ENCODE data around the gene SHB. TPM values are rescaled to one million over a fixed set of nuclear protein-coding genes. Genes with fewer than 3 reads are reported as not detected.

SHB gene
- polyA plus RNA-seq, 2 of the 4 experiments (the other 2 are of a cell fraction) = 15.4 to 22.0 TPM

DNA sequence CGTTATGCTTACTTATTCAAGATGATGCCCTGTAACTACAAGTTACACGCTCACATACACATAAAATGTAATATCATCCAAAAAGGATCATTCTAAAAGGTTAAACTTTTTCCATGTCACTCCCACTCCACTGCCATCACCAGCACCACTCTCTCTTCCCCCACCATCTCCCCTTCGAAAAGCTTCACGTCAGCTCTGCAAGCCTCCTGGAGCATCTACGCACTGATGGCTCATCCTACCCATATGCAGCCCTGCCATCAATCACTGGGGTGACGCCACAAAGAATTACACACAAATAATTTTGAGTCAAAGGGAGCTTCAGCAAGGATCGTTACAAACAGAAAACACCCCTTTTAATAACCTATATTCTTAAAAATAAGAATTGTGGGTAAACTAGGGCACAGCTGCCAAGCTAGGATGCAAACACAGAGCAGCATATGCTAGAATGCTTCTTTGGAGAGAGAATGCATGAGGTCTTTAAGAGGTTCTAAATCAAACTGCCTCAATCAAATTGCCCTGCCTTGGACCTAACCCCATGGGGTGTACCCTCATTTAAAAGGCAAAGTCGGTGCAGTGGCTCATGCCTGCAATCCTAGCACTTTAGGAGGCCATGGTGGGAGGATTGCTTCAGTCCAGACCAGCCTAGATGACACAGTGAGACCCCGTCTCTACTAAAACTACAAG is 56.1 kb downstream of the SHB start:
- H3K4me3 ChIP-seq = no peak overlapping the region
- H3K27ac ChIP-seq = no peak overlapping the region; a peak in 1 of 6 replicates
- FAIRE-seq (no peak), ATAC-seq (no peak), DNase-seq (ENCODE audit: low read depth in 1 of 2, low spot score in 1 of 2) (no peak)
- ChIA-PET CTCF (interaction anchor here (1.2 kb wide), 1 partner anchor 10 kb away, joined by 3 read pairs; no protein-coding TSS in a partner anchor), POLR2A (no interaction called here)
- H3K4me1 ChIP-seq = peaks cover 51% of the 10 kb centered on the region
- WGBS (ENCODE audit: missing lambda C conversion rate) = 93% methylated on average over 9 of the region's 9 CpGs
- no peak overlapping the region for H3K4me2 ChIP-seq
- TF ChIP-seq RCOR1 (IDR thresholded peaks at IDR 0.05; ENCODE audit: low read depth, low read length) = no peak
- no peak for TF ChIP-seq JUNB (IDR thresholded peaks at IDR 0.05)
- TF ChIP-seq ESRRA (IDR thresholded peaks at IDR 0.05; ENCODE audit: borderline replicate concordance, low read length) = no peak
- TF ChIP-seq, protein P1, sequence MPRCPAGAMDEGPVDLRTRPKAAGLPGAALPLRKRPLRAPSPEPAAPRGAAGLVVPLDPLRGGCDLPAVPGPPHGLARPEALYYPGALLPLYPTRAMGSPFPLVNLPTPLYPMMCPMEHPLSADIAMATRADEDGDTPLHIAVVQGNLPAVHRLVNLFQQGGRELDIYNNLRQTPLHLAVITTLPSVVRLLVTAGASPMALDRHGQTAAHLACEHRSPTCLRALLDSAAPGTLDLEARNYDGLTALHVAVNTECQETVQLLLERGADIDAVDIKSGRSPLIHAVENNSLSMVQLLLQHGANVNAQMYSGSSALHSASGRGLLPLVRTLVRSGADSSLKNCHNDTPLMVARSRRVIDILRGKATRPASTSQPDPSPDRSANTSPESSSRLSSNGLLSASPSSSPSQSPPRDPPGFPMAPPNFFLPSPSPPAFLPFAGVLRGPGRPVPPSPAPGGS (IDR thresholded peaks at IDR 0.05) = no peak
- TF ChIP-seq CHD4 (IDR thresholded peaks at IDR 0.05; ENCODE audit: borderline replicate concordance) = no peak
- TF ChIP-seq TFCP2L1 (CRISPR knock-in tag; IDR thresholded peaks at IDR 0.05) = no peak
- TF ChIP-seq KDM5A (IDR thresholded peaks at IDR 0.05) = no peak
- TF ChIP-seq HOXB13 (CRISPR knock-in tag; IDR thresholded peaks at IDR 0.05; ENCODE audit: low read depth) = no peak
- no peaks in the 10 kb centered on the region for H3K9me3 ChIP-seq

DNA sequence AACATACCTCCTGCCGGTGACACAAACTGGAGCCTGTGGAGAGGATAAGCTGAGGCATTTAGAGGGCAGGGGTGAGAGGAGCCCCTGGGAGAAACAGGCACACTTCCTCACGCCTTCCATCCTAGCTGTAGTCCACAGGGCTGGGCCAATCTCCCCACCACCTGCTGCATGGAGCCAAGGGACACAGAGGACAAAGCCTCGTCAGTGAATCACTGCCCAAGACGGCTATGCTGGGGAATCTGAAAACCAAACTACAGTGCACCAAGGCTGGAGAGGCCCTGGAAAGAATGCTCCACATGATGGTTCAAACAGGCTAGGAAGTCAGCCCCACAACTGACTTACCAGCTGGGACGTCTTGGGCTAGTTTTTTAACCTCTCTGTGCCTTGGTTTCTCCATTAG is 57.0 kb downstream of the SHB start:
- Histone ChIP-seq H3K27ac (peak overlapping the region in 1 of 2 experiments; percentile 88; a peak in 2 of 6 replicates), H3K9me3 (no peaks in the 10 kb centered on the region), H3K4me1 (peaks cover 51% of the 10 kb centered on the region), H3K4me2 (no peak overlapping the region), H3K4me3 (no peak overlapping the region)
- ATAC-seq = no peak
- ChIA-PET CTCF (interaction anchor here (1.1 to 1.2 kb wide), 3 partner anchors 11 to 55 kb away, joined by 3 read pairs; no protein-coding TSS in a partner anchor), POLR2A (no interaction called here)
- no peak for FAIRE-seq
- DNase-seq (ENCODE audit: low read depth in 1 of 2, low spot score in 1 of 2) = no peak
- WGBS (ENCODE audit: missing lambda C conversion rate) = 83% methylated on average over 5 of the region's 5 CpGs
- TF ChIP-seq ZFP36 (IDR thresholded peaks at IDR 0.05; ENCODE audit: borderline replicate concordance, partially characterized antibody) (no peak), GATA3 (IDR thresholded peaks at IDR 0.05; ENCODE audit: borderline replicate concordance) (no peak), RARB (CRISPR knock-in tag; IDR thresholded peaks at IDR 0.05) (no peak), ZSCAN20 (CRISPR knock-in tag; IDR thresholded peaks at IDR 0.05) (no peak), SREBF2 (IDR thresholded peaks at IDR 0.05) (no peak), FOXS1 (CRISPR knock-in tag; IDR thresholded peaks at IDR 0.05) (no peak), JUN (IDR thresholded peaks at IDR 0.05) (no peak), PBX3 (IDR thresholded peaks at IDR 0.05) (no peak), HOXB13 (CRISPR knock-in tag; IDR thresholded peaks at IDR 0.05; ENCODE audit: low read depth) (no peak), MAFK (IDR thresholded peaks at IDR 0.05; ENCODE audit: partially characterized antibody) (no peak), HEYL (CRISPR knock-in tag; IDR thresholded peaks at IDR 0.05) (no peak)

- Histone ChIP-seq H3K4me2 (no peak overlapping the region), H3K9me3 (no peaks in the 10 kb centered on the region), H3K27ac (peak overlapping the region in 1 of 2 experiments; percentile 88; a peak in 3 of 6 replicates), H3K4me3 (no peak overlapping the region), H3K4me1 (peaks cover 51% of the 10 kb centered on the region)
- ChIA-PET POLR2A (interaction anchor here (0.6 kb wide), 1 partner anchor 19 kb away, joined by 3 read pairs; no protein-coding TSS in a partner anchor), CTCF (interaction anchor here (1.0 to 1.2 kb wide), 3 partner anchors 14 to 56 kb away, joined by 3 read pairs; no protein-coding TSS in a partner anchor)
- TF ChIP-seq RCOR1 (IDR thresholded peaks at IDR 0.05; ENCODE audit: low read depth, low read length) (no peak), MAFK (IDR thresholded peaks at IDR 0.05; ENCODE audit: partially characterized antibody) (peak; percentile 49), JUN (IDR thresholded peaks at IDR 0.05) (no peak), PBX3 (IDR thresholded peaks at IDR 0.05) (no peak)
- TF ChIP-seq, protein P2, sequence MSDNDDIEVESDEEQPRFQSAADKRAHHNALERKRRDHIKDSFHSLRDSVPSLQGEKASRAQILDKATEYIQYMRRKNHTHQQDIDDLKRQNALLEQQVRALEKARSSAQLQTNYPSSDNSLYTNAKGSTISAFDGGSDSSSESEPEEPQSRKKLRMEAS (IDR thresholded peaks at IDR 0.05) = no peak
- 77% methylated on average over 7 of the region's 7 CpGs for WGBS (ENCODE audit: missing lambda C conversion rate)
- ATAC-seq (no peak), FAIRE-seq (no peak), DNase-seq (ENCODE audit: low read depth in 1 of 2, low spot score in 1 of 2) (no peak)
Measured at GRCh38 chr9:38010918-38011704, 57.9 kb downstream of the SHB start.

All from A549 (cell line).